Keratinocyte (primary cell): ENCODE data around the gene POLK. TPM values are rescaled to one million over a fixed set of nuclear protein-coding genes. Genes with fewer than 3 reads are reported as not detected.

Source experiments
- DNase-seq: peaks from one replicate; pipeline ENCODE4 v3.0.0-alpha.2; 2011; ENCODE audit warnings: low read depth, missing footprints, low spot score
- FAIRE-seq: peaks from 2 replicates; lab custom pipeline; 2011; peaks lifted over from hg19 to GRCh38; lab: Jason Lieb, UNC
- H2AFZ ChIP-seq: 2 replicates; pipeline ENCODE4 v1.6.0; 2012; ENCODE audit warnings: low read length, control low read depth, inconsistent platforms; ENCODE audit not compliant: control insufficient read depth
- H3K27ac ChIP-seq: 2 replicates; pipeline ENCODE4 v1.5.1; 2011; ENCODE audit warnings: low read length; ENCODE audit not compliant: control insufficient read depth, insufficient read depth
- H3K27me3 ChIP-seq: 3 replicates; pipeline ENCODE4 v1.6.0; 2011; ENCODE audit warnings: low read length; ENCODE audit not compliant: control insufficient read depth, insufficient read depth; ENCODE audit errors: extremely low read depth
- H3K36me3 ChIP-seq, 2 experiments: 2 replicates in 1 of 2; 3 replicates in 1 of 2; pipeline ENCODE4 v1.5.1; 2011; ENCODE audit warnings: low read length in 2 of 2, mild to moderate bottlenecking in 1 of 2; ENCODE audit not compliant: control insufficient read depth in 2 of 2, insufficient read depth in 2 of 2; ENCODE audit errors: extremely low read depth in 1 of 2
- H3K4me1 ChIP-seq: 3 replicates; pipeline ENCODE4 v1.5.1; 2011; ENCODE audit warnings: low read length; ENCODE audit not compliant: control insufficient read depth, insufficient read depth; ENCODE audit errors: extremely low read depth
- H3K4me2 ChIP-seq: 3 replicates; pipeline ENCODE4 v1.6.0; 2011; ENCODE audit warnings: low read depth, low read length; ENCODE audit not compliant: control insufficient read depth, insufficient read depth; ENCODE audit errors: extremely low read depth
- H3K4me3 ChIP-seq, 3 experiments: fragments of 200-600 bp in 1 of 3; sonication (generic) in 1 of 3; 2 replicates in 2 of 3; 3 replicates in 1 of 3; pipeline ENCODE4 v1.5.1; 2011 to 2016; ENCODE audit warnings: low read length in 3 of 3, mild to moderate bottlenecking in 3 of 3, control low read depth in 2 of 3, inconsistent platforms in 1 of 3, low read depth in 1 of 3, mixed read lengths in 1 of 3, mixed run types in 1 of 3, moderate library complexity in 1 of 3; ENCODE audit not compliant: control insufficient read depth in 2 of 3, insufficient read depth in 2 of 3; ENCODE audit errors: extremely low read depth in 1 of 3
- H3K79me2 ChIP-seq: 2 replicates; pipeline ENCODE4 v1.6.0; 2012; ENCODE audit warnings: low read length; ENCODE audit not compliant: control insufficient read depth, insufficient read depth
- H3K9ac ChIP-seq: 3 replicates; pipeline ENCODE4 v1.6.0; 2011; ENCODE audit warnings: low read length; ENCODE audit not compliant: control insufficient read depth, insufficient read depth; ENCODE audit errors: extremely low read depth
- H3K9me1 ChIP-seq: 3 replicates; pipeline ENCODE4 v1.6.0; 2011; ENCODE audit warnings: low read length; ENCODE audit not compliant: control insufficient read depth, insufficient read depth; ENCODE audit errors: extremely low read depth
- H3K9me3 ChIP-seq: 2 replicates; pipeline ENCODE4 v1.5.1; 2012; ENCODE audit warnings: low read depth, low read length; ENCODE audit not compliant: control insufficient read depth
- H4K20me1 ChIP-seq: 3 replicates; pipeline ENCODE4 v1.6.0; 2011; ENCODE audit warnings: low read length; ENCODE audit not compliant: control insufficient read depth, insufficient read depth; ENCODE audit errors: extremely low read depth
- CTCF ChIP-seq, 3 experiments: IDR thresholded peaks in 1 of 3; conservative IDR thresholded peaks in 1 of 3; optimal IDR thresholded peaks in 1 of 3; 2 replicates in 2 of 3; 3 replicates in 1 of 3; pipeline versions ENCODE3 to v1.5.1; 2011; ENCODE audit warnings: low read length in 3 of 3, mild to moderate bottlenecking in 3 of 3, moderate library complexity in 2 of 3, control low read depth in 1 of 3, inconsistent platforms in 1 of 3; ENCODE audit not compliant: insufficient read depth in 2 of 3; ENCODE audit errors: extremely low read depth in 1 of 3
- EZH2 ChIP-seq: IDR thresholded peaks from one replicate; pipeline ENCODE4 v1.6.1; 2012; ENCODE audit warnings: inconsistent platforms, mild to moderate bottlenecking, low read length, moderate library complexity
- dilution Hi-C: fragments of 300-500 bp; cut with MboI; formaldehyde crosslinking; loops from one replicate; pipeline ENCODE4 v1.7.0; 2020; ENCODE audit warnings: low sequenced_read_pairs; ENCODE audit not compliant: extremely low pct_ligation_motif_present
- polyA plus RNA-seq, 5 experiments: library from polyadenylated mRNA; depleted of rRNA in 3 of 5; stranded (reverse) in 3 of 5; stranded (forward) in 1 of 5; unstranded in 1 of 5; fragments of >200 nt; gene quantifications; 1 replicate in 1 of 5; 2 replicates in 3 of 5; 3 replicates in 1 of 5; pipeline versions ENCODE4 v1.2.1 to v1.2.3, GENCODE V29; 2011 to 2012; ENCODE audit warnings: missing spikeins in 2 of 5, low read depth in 1 of 5, low replicate concordance in 1 of 5

The POLK gene
- polyA plus RNA-seq, 1 donor (not counting 4 experiments of a cell fraction or from before 2014, with no cell fraction given) = 25.8 TPM

- peaks cover 31% of the 10 kb centered on the region for H3K4me1 ChIP-seq
- dilution Hi-C loops = no loop called here
These were observed 101.2 kb downstream of the POLK start for GRCh38 chr5:75612901-75613300.

GRCh38 chr5:75614176-75614575 lies 102.5 kb downstream of the POLK start:
- Histone ChIP-seq H3K27ac (no peak overlapping the region), H3K9me3 (no peaks in the 10 kb centered on the region), H3K79me2 (no peaks in the 10 kb centered on the region), H3K4me3 (no peak overlapping the region), H2AFZ (no peak overlapping the region), H3K27me3 (no peaks in the 10 kb centered on the region), H3K36me3 (no peaks in the 10 kb centered on the region), H3K4me1 (peaks cover 31% of the 10 kb centered on the region), H4K20me1 (no peaks in the 10 kb centered on the region), H3K4me2 (no peak overlapping the region), H3K9me1 (no peaks in the 10 kb centered on the region), H3K9ac (no peak overlapping the region)
- FAIRE-seq (no peak), DNase-seq (no peak)
- TF ChIP-seq EZH2 (no peak), CTCF (optimal IDR thresholded peaks at IDR 0.05 in 1 of 3, IDR thresholded peaks at IDR 0.05 in 1 of 3, conservative IDR thresholded peaks at IDR 0.05 in 1 of 3; ENCODE audit: extremely low read depth in 1 of 3, insufficient read depth in 2 of 3, low read length in 3 of 3) (no peak)
- dilution Hi-C loops = no loop called here

More at GRCh38 chr5:75612901-75613300, 101.2 kb downstream of the POLK start:
- DNase-seq (no peak), FAIRE-seq (no peak)
- Histone ChIP-seq H3K4me3 (no peak overlapping the region), H3K79me2 (no peaks in the 10 kb centered on the region), H3K9me1 (no peaks in the 10 kb centered on the region), H2AFZ (no peak overlapping the region), H3K9ac (no peak overlapping the region), H3K27me3 (no peaks in the 10 kb centered on the region), H3K27ac (no peak overlapping the region), H3K4me2 (no peak overlapping the region), H4K20me1 (no peaks in the 10 kb centered on the region), H3K36me3 (no peaks in the 10 kb centered on the region), H3K9me3 (no peaks in the 10 kb centered on the region)
- no peak for TF ChIP-seq EZH2
- TF ChIP-seq CTCF (optimal IDR thresholded peaks at IDR 0.05 in 1 of 3, IDR thresholded peaks at IDR 0.05 in 1 of 3, conservative IDR thresholded peaks at IDR 0.05 in 1 of 3; ENCODE audit: extremely low read depth in 1 of 3, insufficient read depth in 2 of 3, low read length in 3 of 3) = no peak
